Thyroid gland (tissue), 4 donors: ENCODE results near the gene R3HDML. TPM values are rescaled to one million over a fixed set of nuclear protein-coding genes. Genes with fewer than 3 reads are reported as not detected.

ENCODE experiments used
- DNase-seq, 2 donors: peaks; one replicate each; pipeline ENCODE4 v3.0.0-alpha.2; 2019
- H3K27ac ChIP-seq, 3 donors: fragments of 200-600 bp; sonication (generic); 1 replicate in 2 of 3; 2 replicates in 1 of 3; pipeline ENCODE4 v1.5.1; 2016 to 2019; ENCODE audit warnings: mild to moderate bottlenecking in 1 of 3, moderate library complexity in 1 of 3
- H3K27me3 ChIP-seq: fragments of 200-600 bp; sonication (generic); one replicate; pipeline ENCODE4 v1.5.1; 2019
- H3K36me3 ChIP-seq, 2 donors: fragments of 200-600 bp; sonication (generic); one replicate each; pipeline ENCODE4 v1.5.1; 2016 to 2019
- H3K4me1 ChIP-seq, 2 donors: fragments of 200-600 bp; sonication (generic); one replicate each; pipeline ENCODE4 v1.5.1; 2017 to 2019
- H3K4me3 ChIP-seq, 3 donors: fragments of 200-600 bp; sonication (generic); replicated peaks in 1 of 3; 1 replicate in 2 of 3; 2 replicates in 1 of 3; pipeline ENCODE4 v1.5.1; 2016; ENCODE audit warnings: mild to moderate bottlenecking in 1 of 3
- H3K9me3 ChIP-seq: fragments of 200-600 bp; sonication (generic); one replicate; pipeline ENCODE4 v1.5.1; 2017
- POLR2A ChIP-seq, 2 donors: fragments of 450-650 bp; IDR thresholded peaks; one replicate each; pipeline ENCODE4 v1.6.1; 2017; ENCODE audit warnings: antibody characterized with exemption in 2 of 2, mild to moderate bottlenecking in 2 of 2, moderate library complexity in 1 of 2
- WGBS, 2 donors: methylation state at CpG; one replicate each; pipeline ENCODE4 v1.1.5; 2017; 5-methylcytosine and 5-hydroxymethylcytosine counted together
- intact Hi-C: fragments of 100-400 bp; cut with DNase I; formaldehyde crosslinking; loops from one replicate; pipeline ENCODE4 v1.15.1; 2023
- total RNA-seq, 4 donors: library from RNA; depleted of rRNA; stranded (reverse); fragments of >200 nt; gene quantifications; one replicate each; pipeline ENCODE4 v1.2.3, GENCODE V29; 2016
- TF ChIP-seq, protein P1 (sequence below), 6 experiments: fragments of 200-600 bp in 3 of 6; fragments of 450-650 bp in 3 of 6; sonication (generic) in 3 of 6; IDR thresholded peaks; one replicate each; pipeline ENCODE4 v1.5.1; 2016 to 2019; ENCODE audit warnings: antibody characterized with exemption in 6 of 6, mild to moderate bottlenecking in 2 of 6, inconsistent platforms in 1 of 6, moderate library complexity in 1 of 6

The R3HDML gene
- total RNA-seq, 4 donors from 2014 or later: not detected

DNA sequence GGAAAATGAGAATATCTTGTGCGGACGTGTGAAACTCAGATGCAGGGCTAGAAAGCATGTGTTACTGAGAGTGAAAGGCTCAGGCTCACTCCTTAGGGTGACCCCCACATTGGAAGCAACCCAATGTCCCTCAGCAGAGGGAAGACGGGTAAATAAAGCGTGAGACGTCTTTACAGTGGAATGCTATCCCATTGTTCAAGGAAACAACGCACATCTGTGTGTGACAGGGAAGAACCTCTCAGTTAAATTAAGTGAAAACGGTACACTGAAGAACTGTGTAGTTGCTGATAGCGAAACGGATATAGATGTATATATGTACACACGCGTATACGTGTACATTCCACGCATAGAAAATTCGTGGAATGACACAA lies 19.5 kb downstream of the R3HDML start:
- intact Hi-C loops: no loop called here
- 81% methylated on average over 14 of the region's 14 CpGs for WGBS, 2 donors
- TF ChIP-seq POLR2A (IDR thresholded peaks at IDR 0.05): no peak
- TF ChIP-seq, protein P1, sequence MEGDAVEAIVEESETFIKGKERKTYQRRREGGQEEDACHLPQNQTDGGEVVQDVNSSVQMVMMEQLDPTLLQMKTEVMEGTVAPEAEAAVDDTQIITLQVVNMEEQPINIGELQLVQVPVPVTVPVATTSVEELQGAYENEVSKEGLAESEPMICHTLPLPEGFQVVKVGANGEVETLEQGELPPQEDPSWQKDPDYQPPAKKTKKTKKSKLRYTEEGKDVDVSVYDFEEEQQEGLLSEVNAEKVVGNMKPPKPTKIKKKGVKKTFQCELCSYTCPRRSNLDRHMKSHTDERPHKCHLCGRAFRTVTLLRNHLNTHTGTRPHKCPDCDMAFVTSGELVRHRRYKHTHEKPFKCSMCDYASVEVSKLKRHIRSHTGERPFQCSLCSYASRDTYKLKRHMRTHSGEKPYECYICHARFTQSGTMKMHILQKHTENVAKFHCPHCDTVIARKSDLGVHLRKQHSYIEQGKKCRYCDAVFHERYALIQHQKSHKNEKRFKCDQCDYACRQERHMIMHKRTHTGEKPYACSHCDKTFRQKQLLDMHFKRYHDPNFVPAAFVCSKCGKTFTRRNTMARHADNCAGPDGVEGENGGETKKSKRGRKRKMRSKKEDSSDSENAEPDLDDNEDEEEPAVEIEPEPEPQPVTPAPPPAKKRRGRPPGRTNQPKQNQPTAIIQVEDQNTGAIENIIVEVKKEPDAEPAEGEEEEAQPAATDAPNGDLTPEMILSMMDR (IDR thresholded peaks at IDR 0.05): no peak
- Histone ChIP-seq H3K27me3 (no peaks in the 10 kb centered on the region), H3K9me3 (no peaks in the 10 kb centered on the region), H3K36me3 (no peaks in the 10 kb centered on the region), H3K27ac (no peak overlapping the region), H3K4me3 (no peak overlapping the region), H3K4me1 (no peaks in the 10 kb centered on the region)
- DNase-seq: no peak

DNA sequence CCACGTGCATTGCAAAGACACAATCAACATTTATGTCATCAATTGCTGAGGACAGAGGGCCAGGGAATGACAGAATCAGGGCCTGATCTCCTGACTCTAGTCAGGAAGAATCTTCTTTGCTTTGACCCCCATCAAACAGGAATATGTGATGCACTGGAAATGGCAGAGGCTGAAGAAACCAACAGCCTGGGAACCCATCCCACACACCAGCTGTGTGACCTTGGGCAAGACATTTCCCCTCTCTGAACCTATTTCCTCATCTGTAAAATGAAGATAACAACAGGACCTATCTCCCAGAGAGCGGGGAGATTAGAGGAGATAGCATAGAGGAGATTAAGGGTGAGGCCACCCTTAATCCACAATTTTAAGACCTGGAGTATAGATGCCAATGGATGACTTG lies 20.2 kb downstream of the R3HDML start:
- Histone ChIP-seq H3K27me3 (no peaks in the 10 kb centered on the region), H3K36me3 (no peaks in the 10 kb centered on the region), H3K27ac (no peak overlapping the region), H3K4me3 (no peak overlapping the region), H3K9me3 (no peaks in the 10 kb centered on the region), H3K4me1 (no peaks in the 10 kb centered on the region)
- TF ChIP-seq, protein P1 (IDR thresholded peaks at IDR 0.05): no peak
- TF ChIP-seq POLR2A (IDR thresholded peaks at IDR 0.05): no peak
- no peak for DNase-seq
- 68 to 74% methylated on average over 2 of the region's 2 CpGs for WGBS, 2 donors
- intact Hi-C loops: no loop called here

- no peak overlapping the region for H3K4me3 ChIP-seq
- H3K27me3 ChIP-seq: no peaks in the 10 kb centered on the region
- no peak for DNase-seq
- H3K27ac ChIP-seq: no peak overlapping the region
- no peaks in the 10 kb centered on the region for H3K9me3 ChIP-seq
- intact Hi-C loops: no loop called here
- H3K4me1 ChIP-seq: no peaks in the 10 kb centered on the region
- H3K36me3 ChIP-seq: no peaks in the 10 kb centered on the region
- whole genome bisulfite sequencing, 2 donors: 68% methylated on average over 4 of the region's 4 CpGs
- TF ChIP-seq POLR2A (IDR thresholded peaks at IDR 0.05): no peak
- TF ChIP-seq, protein P1 (IDR thresholded peaks at IDR 0.05): no peak
Measured at GRCh38 chr20:44357555-44358125, 20.8 kb downstream of the R3HDML start.

- Histone ChIP-seq H3K4me1 (no peaks in the 10 kb centered on the region), H3K36me3 (no peaks in the 10 kb centered on the region), H3K27me3 (no peaks in the 10 kb centered on the region), H3K9me3 (no peaks in the 10 kb centered on the region), H3K4me3 (no peak overlapping the region), H3K27ac (no peak overlapping the region)
- WGBS, 2 donors: 84 to 86% methylated on average over 8 of the region's 8 CpGs
- intact Hi-C loops: no loop called here
- TF ChIP-seq, protein P1 (IDR thresholded peaks at IDR 0.05): no peak
- TF ChIP-seq POLR2A (IDR thresholded peaks at IDR 0.05): no peak
- no peak for DNase-seq
Measured at GRCh38 chr20:44358776-44359175, 21.9 kb downstream of the R3HDML start.

GRCh38 chr20:44360221-44360620 lies 23.4 kb downstream of the R3HDML start:
- intact Hi-C loops: no loop called here
- no peaks in the 10 kb centered on the region for H3K36me3 ChIP-seq
- no peak overlapping the region for H3K27ac ChIP-seq
- TF ChIP-seq, protein P1 (IDR thresholded peaks at IDR 0.05): no peak
- no peak for TF ChIP-seq POLR2A (IDR thresholded peaks at IDR 0.05)
- H3K4me3 ChIP-seq: no peak overlapping the region
- no peaks in the 10 kb centered on the region for H3K27me3 ChIP-seq
- DNase-seq: no peak
- H3K4me1 ChIP-seq: no peaks in the 10 kb centered on the region
- no peaks in the 10 kb centered on the region for H3K9me3 ChIP-seq
